Fibroblast of skin of right biceps (primary cell): ENCODE data around the gene TRPM1.

ENCODE experiments used
- DNase-seq: peaks from one replicate; pipeline ENCODE4 v3.0.0-alpha.2; 2013

The TRPM1 gene

GRCh38 chr15:31046759-31047359 lies 54.7 kb downstream of the TRPM1 start:
- no peak for DNase-seq

DNA sequence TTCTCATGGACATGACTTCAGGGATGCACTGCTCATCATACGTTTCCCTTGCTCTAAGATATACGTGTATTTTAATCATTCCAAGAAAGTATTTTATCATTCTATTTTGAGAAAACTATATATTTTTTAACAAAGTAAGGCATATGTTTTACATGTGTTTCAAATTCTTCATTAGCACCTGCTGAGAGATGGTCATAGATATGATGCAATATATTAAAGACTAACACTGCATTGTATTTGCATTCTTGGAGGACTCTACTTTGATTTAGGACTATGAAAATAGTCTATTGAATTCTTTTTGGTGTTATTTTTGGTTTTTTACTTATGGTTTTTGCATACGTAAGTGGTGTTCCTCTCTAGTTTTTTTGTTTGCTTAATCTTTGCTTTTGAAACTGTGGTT lies 55.9 kb downstream of the TRPM1 start:
- DNase-seq = no peak

- peak; percentile 36 for DNase-seq
These were observed 58.8 kb downstream of the TRPM1 start for GRCh38 chr15:31042751-31043150.

DNA sequence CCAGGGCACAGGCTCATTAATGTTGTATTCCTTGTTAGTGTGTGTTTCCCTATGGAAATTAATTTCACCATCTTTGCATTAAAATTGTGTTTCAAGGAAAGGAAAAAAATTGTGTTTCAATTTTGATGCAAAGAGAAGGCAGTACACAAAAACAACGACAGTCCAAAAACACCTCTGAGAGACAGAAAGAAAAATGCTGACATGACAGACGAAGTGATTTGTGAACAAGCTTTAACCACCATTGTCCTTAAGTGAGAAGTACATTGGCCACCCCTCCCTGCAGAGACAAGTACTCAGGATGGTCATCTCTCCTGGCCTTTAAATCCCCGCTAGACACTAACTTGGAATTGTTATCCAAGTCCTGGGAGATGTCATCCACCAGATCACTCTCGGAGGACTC lies 59.9 kb downstream of the TRPM1 start:
- DNase-seq = no peak

GRCh38 chr15:31040611-31041010 lies 60.9 kb downstream of the TRPM1 start:
- DNase-seq = no peak

GRCh38 chr15:31039961-31040360 lies 61.6 kb downstream of the TRPM1 start:
- no peak for DNase-seq

DNA sequence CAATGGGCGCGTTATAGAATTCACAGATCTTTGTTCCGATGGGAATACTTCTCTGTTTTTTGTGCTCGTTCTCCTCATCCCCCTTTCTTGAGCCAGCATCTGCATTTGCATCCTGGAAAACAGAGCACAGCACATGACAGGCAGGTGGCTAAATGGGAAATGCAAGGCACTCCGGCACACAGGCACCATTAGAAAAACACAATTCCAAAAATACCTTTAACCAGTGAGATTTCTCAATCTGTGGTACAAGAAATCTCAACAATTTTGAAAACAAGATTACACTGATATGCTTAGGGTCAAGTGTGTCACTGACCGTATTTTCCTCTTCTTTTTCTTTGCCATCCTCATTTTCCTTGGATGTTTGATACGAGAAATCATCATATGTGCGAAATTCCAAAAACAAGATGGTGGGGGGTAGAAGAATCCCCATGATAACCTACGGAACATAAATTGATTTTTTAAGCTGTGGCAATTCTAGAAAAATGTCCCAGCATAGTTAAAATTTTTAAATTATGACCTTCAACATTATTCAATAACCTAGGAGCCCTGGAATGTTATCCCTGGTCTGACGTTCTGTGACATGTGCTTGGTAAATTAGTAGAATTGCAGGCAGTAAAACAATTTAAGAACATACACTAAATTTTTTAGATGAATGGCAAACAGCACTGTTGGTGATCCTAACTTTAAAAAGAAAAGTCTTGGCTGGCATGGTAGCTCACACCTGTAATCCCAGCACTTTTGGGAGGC lies 63.6 kb downstream of the TRPM1 start:
- DNase-seq = no peak

DNA sequence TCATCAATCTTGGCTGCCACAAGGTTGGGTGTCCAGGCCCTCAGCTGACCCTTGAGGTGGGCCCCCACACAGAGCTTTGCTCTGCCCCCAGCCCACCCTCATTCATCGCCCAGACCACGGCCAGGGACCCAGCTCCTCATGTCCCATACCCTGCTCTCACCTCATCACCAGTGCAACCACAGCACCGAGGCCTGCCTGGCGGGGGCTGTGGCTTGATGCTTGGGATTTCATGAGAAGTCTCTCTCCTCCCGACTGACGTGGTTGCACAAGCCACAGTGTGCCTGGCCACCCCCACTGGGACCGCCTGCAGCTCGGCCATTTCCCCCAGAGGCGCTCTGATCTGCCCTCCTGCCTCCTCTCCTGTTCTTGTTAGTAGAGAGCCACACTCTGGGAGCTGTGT lies 64.7 kb downstream of the TRPM1 start:
- no peak for DNase-seq

GRCh38 chr15:31035610-31036009 lies 65.9 kb downstream of the TRPM1 start:
- DNase-seq = no peak

DNA sequence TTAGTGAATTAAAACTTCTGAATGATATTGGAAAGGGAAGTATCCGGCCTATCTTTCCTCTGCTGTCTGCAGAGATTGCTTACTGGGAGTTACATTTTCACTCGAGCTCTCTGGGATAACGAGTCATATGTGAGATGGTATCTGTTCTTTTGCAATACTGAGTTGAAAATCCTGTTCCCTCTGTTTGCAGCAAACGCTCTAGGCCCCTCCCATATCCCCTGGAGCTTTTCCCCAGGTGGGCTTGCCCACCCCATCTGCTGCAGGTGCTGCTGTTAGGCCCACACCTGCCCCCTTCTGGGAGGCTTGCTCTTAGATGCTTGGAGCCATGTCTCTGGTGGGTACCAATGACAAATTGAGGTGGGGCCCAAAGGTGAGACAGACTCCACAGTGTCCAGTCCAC lies 67.4 kb downstream of the TRPM1 start:
- peak; percentile 38 for DNase-seq

DNA sequence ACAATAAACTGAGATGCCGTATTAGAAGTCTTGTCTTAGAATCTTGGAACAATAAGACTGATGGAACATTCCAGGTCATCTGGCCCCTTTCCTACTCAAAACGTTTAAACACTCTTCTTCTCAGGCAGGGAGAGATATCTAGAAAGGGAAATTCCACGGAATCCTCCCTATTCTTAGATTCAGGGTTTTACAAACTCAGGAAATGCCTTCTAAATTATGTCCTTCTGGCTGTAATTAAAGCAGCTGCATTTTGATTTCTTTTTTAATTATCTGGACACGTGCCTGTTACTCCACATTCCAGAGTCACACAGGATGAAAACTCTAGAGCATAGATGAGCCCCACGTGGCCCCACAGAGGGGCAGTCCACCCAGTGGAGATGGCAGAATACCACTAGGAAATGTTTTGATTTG lies 68.6 kb downstream of the TRPM1 start:
- DNase-seq = peak; percentile 87

DNA sequence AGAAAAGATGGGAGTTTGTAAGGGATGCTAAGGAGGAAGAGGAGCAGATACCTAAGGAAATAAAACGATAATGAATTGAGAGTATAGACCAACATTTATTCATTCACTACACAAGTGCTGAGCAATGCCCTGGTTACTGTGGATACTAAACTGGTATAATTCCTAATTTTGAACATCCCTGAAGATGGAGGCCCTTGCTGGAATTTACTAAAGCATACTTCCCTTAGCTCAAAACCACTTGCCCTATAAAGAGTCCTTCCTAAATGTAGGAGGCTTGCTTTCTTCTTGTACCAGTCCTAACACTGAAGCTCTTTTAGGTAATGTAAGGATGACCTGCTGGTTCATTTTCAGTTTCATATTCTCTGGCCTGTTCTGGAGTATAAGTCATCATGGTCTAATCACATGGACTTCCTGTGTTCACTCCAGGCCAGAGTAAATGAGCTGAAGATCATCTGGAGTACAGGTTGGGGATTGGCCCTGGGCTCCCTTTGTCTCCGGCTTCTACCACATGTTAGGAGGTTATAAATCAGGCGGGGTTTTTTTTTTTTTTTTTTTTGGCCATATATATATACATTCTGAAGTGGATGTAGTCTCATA lies 70.0 kb downstream of the TRPM1 start:
- DNase-seq = peak; percentile 64

DNA sequence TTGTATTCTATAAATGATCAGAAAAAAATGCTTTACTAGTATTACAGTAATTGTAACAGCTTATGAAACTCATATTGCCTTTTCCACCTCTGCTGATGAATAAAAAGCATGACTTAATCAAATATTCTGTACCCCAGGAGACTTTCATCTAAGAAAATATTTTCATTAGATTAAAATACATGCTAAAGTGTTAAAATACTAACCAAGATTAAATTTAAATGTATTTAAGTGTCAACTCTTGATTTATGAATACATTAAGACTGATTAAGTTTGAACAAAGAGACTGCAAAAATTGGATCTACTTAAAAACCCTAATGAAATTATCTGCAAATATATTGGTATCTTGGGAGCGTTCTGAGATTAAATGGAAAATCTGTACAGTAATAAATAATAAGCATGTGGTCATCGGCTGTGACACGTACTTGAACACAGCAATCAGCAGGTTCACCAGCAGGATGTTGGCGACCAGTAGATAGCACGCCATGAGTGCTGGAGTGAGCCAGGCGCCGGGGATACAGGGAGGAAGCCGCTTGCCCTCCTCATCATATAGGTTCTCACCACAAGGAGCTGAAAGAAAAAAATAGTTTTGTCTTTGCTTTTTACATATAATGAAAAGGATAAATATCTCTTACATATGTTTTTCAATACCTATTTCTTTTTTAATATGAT lies 73.5 kb downstream of the TRPM1 start:
- DNase-seq = no peak

- DNase-seq = no peak
These were observed 75.5 kb downstream of the TRPM1 start for GRCh38 chr15:31025996-31026395.

GRCh38 chr15:31024979-31025378 lies 76.5 kb downstream of the TRPM1 start:
- peak; percentile 49 for DNase-seq

GRCh38 chr15:31024330-31024729 lies 77.2 kb downstream of the TRPM1 start:
- DNase-seq = peak; percentile 99

- DNase-seq = no peak
These were observed 77.7 kb downstream of the TRPM1 start for GRCh38 chr15:31023841-31024240.

GRCh38 chr15:31021067-31021665 lies 80.4 kb downstream of the TRPM1 start:
- no peak for DNase-seq

- no peak for DNase-seq
These were observed 81.0 kb downstream of the TRPM1 start for GRCh38 chr15:31020542-31020941.

DNA sequence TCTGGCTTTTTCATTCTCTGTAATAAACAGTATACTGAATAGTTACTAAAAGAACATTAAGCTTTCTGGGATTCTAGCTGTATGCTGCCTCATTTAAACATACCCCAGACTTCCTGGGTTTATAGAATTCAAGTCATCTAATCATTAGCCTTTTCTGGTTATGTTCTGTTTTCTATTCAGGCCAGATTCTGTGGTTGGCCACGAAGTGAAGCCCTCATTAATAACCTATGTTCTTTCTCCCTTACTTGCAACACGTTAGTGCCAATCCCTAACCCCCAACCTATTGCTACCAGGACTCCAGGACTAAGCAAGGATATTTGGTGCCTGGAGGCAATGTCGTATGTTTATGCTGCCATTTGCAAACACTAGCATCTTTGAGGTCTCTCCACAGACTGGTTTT lies 81.5 kb downstream of the TRPM1 start:
- DNase-seq = no peak

DNA sequence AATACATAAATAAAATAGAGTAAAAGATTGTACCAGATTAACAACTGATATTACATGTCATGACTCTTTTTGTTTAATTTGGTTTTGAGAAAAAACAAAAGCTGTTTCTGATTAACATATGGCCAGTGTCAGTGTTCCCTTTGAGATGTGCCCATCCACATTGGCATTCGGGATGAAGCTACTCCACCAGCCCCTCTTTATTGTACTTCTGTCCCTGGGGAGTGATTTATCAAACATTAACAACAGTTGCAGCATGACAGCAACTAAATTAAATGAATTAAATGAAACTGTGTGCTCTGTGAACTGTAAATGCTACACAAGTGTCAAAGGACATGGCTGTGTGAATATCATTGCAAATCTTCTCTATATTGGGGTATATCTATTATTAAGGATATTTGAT lies 84.2 kb downstream of the TRPM1 start:
- DNase-seq = no peak

DNA sequence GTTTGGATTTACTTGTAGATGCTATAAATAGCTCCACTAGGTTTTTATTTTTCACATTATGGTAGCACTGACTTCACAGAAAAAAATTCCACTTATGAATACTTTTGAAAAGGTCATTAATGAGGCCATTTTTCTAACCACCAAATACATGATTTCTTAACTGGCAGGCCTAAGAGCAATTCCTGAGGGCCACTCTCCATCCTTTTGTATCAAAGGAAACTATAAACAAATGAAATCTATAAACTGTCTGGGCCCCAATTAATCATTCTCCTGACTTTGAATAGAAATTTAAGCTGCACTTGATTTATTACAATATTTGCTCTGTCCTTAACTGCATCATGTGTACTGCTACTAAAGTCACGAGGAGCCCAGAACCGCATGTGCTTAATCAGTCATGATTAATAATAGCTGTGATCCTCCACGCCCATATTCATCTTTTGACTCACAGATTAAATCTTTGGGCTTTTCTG lies 85.0 kb downstream of the TRPM1 start:
- peak; percentile 87 for DNase-seq

GRCh38 chr15:31014608-31014925 lies 87.0 kb downstream of the TRPM1 start:
- DNase-seq = no peak
